SKM-1 treated with dmso at 0.1 percent for 144 hours (cell line): ENCODE data around the gene ANGPTL2.

ENCODE experiments used
- DNase-seq: peaks from one replicate; lab custom pipeline; 2025; ENCODE audit not compliant: unreplicated experiment; lab: John Stamatoyannopoulos, UW

Gene ANGPTL2

DNA sequence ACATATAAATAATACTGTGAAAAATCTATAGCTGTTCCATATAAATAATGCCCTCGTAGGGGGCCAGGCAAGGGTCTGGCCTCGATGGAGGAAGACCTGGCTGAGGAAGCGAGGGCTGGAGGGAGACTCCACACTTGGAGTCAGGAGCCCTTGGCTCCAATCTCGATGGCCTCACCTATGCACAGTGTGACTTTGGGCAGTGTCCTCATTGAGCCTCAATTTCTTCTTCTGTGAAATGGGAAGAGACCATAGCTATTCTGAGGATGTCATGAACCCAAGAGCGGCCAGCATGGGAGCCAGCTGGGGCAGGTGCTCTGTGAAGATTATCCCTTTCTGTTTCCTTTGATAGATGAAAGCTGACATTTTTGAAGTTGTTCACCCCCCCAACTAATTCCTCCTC lies 24.8 kb downstream of the ANGPTL2 start:
- DNase-seq = no peak

DNA sequence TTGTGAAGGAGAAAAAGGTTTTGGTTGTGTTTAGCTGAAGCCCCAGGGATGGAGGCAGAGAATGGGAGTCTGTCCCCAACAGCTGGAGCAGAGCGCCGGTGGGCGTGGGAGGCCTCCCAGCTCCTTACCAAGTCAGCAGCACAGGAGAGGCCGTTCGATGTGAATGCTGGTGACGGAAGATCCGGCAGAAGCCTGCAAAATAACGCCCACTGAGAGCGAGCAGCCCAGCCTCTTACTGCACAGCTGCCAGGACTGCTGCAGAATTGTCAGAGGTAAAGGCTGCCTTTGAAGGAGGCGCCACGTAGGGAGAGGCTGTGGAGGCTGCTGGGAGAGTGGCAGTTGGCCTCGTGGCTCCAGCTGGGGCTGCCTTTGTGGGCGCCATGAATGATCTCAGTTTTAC lies 26.2 kb downstream of the ANGPTL2 start:
- no peak for DNase-seq

DNA sequence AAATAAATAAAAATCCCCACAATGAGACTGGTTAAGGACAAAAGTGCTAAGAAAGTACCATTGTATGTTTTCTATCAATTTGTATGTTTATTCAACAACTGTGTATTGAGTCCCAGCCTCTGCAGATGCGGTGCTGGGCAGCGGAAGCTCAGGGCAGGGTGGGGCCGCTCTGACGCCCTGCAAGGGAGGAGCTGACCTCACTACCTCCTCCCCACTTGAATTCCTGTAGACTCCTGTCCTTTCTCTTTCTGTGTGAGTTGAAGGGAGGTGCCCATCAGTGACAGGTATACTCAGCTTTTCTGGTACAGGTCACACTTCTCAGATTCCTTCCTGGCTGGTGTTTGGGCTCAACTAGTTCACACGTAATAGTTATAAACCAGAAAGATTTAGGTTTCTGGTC lies 27.0 kb downstream of the ANGPTL2 start:
- DNase-seq = no peak

DNA sequence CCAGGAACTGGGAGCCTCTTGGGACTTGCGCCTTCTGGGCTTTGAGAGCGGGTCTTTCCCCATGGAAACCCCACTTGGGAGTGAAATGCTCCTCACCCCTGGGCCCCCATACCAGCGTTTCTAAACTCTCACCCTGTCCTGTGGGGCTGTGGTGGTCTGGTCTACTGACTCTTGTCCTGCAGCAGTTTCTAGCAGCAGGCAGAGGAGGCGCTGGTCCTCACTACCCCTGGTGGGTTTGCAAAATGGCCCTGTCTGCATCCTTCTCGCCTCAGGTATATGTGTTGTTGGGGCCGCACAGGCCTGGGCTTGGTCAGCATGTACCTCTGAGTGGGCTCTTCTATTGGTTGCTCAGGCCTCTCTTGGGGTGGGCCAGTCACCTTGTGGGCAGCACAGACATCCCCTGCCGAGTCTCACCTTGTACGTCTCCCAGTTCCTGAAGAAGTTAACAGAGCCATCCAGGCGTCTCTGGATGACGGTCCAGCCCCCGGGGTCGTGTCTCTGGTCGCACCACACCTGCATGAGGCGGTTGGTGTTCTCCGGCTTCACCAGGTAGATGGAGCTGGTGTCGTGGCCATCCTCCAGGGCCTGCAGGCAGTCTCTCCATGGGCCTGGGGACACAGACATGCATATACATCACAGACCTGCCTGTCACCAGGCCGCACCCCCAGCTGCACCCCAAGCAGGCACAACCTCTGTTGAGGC lies 29.0 kb downstream of the ANGPTL2 start:
- no peak for DNase-seq

DNA sequence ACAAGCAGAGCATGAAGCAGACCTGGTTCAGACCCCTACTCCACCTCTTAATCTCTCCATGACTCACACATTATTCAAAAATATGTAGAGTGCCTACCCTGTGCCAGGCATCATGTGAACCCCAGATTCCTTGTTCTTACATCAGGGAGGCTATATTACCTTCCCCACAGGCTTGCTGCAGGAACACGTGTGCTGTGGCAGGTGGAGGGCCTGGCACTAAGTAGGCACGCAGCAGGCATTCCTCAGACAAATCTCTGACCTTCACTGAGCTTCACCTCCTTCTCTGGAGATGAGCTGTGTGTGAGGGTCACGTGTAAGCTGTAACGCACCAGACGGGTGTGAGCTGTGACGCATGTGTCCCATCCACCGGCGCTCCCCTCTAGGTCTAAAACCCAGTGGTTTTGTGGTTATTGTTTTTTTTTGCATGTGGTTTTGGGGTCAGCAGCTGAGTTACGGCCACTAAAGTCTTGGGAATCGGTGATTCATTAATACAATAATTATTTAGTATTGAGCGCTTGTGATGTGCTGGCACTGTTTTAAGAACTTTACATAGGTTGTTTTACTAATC lies 30.3 kb downstream of the ANGPTL2 start:
- DNase-seq = no peak

DNA sequence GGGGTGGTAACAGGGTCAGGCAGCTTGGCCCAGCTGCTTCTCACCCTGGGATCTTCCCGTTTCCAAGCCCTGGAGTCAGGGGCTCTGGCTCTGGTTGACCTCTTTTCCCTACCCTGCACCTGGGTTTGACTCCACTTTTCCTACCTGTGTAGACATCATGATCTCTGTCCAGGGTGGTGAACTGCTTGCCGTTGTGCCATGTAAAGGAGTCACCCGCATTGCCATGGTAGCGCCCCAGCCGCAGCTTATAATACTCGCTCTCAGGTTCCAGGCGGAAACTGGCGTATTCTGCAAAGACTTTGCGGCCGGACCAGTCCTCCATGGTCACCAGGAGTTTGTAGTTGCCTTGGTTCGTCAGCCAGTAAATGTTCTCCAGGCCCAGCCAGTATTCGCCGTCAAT lies 30.9 kb downstream of the ANGPTL2 start:
- DNase-seq = no peak

DNA sequence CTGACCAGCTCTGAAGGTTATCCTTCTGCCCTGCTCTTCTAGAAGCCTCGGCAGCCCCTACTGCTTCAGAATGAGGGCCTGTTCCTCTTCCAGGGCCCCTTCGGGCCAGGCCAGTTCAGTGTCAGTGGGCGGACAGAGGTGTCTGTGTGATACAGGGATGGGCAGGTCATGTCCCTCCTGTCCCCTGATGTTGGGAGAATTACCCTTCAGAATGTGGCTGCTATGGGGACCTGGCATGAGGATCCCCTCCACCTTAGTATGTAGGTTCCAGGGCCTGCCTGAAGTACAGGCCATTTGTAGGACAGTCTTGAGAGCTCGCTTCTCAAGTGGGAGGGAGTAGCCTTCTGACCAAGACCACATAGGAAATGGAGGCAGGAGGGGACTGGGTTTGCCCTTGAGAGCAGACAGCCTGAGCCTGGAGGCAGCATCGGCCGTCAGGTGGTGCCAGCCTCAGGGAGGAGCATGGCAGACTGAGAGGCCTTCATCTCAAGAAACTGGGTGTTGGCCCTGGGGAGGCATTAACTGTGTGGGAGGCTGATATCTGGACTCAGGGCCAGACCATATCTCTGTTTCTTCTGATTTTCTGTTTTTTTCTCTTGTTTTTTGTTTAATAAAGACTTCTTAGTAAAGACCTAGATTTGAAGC lies 32.0 kb downstream of the ANGPTL2 start:
- no peak for DNase-seq

DNA sequence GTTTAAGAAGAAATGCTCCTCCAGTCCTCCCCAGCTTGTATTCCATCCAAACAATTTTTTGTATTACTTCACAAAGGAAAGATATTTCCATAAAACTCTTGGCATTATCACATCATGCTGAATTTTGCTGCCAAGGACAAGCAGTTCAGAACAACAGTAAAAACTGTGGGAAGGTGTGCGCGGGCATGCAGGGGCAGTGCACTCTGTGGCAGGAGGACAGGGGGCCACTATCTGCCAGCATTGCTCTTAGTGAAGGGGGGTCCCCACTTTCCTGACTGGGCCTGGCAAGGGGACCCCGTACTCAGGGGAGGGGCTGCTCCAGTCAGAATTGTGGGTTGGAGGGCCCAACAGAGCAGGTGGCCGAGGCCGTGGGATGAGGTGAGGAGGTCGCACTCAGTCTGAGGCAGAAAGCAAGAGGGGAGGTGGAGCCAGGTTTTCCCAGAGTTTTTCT lies 32.8 kb downstream of the ANGPTL2 start:
- DNase-seq = no peak

DNA sequence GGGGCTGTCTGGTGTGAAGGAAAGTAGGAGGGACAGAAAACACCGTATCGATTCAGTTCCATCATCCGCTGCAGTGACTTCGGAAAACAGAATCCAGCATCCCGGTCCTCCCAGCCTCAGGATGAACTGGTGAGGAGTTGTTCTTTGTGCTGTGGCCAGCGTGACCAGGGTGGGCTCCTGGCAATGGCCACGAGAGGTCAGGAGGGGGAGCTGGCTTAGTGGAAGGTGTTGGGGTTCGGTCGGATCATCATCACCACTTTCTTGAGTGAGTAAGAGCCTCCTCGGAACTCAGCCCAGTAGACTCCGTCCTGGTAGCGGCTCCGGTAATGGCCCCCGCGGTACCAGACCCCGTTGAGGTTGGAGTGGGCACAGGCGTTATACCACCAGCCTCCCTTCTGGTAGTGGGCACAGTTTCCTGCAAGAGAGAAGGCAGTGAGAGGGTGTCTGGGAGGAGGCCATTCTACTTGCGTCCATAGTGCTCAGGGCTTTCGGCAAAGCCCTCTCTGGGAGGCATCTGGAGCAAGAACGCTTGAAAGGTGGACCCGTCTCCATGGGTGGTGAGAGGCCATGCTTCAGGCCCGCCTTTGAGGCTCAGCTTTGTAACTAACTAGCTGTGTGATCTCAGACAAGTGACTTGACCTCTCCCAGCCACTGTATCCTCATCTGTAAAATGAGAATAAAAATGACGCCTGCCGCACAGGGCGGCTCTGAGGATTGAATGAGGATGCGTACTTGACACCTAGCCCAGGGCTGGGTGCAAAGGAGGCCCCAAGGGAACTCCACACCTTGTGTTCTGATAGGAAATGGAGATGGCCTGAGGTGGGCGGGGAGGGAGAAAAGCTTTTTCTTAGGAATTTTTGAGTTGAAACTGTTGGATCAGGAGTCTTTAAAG lies 33.5 kb downstream of the ANGPTL2 start:
- no peak for DNase-seq

DNA sequence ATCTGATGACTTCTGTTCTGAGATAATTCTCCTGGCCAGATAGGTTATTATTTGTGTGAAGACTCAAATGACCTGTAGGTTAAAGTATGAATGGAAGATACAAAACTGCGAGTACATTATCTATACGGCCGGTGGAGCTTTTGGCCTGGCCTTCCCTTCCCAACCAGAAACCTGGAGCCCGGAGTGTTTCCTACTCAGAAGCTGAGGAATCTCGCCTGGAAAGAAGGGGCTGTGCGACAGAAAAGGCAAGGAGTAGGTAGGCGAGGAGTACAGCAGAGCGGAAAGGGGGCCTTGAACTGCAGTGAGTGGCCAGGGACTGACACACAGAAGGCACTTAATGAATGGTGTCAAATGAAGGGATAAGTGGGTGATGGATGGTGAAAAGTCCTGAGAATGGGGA lies 34.6 kb downstream of the ANGPTL2 start:
- no peak for DNase-seq

DNA sequence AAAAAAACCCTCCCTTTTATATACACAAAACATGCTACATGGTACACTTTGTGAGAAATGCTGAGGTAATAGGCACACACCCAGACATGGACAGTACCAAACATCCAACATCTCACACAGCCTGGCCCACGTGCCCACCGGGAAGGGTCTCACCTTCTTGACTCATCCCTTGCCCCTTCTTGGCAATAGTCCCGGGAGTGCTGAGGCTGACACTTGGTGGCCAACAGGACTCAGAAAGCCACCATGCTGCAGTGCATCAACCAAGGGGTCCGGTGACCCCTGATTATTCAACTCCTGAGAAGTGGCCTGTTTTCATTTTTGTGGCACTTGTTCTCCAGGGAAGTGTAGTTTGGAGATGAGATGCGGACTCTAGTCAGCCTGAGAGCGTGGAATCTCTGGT lies 35.0 kb downstream of the ANGPTL2 start:
- DNase-seq = no peak

DNA sequence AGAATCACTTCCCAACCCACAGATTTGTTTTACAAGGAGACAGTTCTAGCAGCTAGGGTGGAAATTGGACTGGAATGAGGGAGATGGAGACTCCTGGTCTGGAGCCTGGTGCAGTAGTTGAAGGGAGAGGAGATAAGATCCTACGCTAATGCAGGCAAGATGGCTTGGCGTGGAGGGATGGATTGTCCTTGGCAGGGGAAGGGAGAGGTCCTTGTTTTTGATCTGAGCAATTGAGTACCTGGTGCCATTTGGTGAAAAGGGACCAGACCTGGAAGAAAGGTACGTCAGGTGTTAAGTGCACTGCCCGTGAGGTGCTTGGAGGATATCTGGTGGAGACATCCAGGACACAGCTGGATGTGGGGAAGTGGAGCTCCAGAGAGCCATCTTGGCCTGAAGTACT lies 35.7 kb downstream of the ANGPTL2 start:
- DNase-seq = no peak

DNA sequence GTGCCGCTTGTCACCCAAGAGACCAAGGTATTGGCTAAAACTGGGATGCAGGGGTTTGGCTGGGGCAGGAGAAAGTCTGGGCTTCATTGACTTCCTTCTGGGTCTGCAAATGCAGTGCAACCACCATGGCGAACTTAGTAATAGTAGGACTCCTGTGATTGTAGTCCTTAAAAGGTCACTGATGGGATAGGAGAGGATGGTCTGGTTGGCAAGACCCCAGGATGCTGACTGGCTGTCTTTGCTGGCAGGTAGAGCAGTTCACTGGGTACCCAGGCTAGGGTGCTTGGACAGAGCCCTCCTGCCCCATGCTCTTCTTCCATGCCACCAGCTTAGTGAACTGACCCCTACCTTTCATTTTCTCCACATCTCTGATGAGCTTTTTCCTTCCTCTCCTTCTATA lies 37.2 kb downstream of the ANGPTL2 start:
- no peak for DNase-seq

DNA sequence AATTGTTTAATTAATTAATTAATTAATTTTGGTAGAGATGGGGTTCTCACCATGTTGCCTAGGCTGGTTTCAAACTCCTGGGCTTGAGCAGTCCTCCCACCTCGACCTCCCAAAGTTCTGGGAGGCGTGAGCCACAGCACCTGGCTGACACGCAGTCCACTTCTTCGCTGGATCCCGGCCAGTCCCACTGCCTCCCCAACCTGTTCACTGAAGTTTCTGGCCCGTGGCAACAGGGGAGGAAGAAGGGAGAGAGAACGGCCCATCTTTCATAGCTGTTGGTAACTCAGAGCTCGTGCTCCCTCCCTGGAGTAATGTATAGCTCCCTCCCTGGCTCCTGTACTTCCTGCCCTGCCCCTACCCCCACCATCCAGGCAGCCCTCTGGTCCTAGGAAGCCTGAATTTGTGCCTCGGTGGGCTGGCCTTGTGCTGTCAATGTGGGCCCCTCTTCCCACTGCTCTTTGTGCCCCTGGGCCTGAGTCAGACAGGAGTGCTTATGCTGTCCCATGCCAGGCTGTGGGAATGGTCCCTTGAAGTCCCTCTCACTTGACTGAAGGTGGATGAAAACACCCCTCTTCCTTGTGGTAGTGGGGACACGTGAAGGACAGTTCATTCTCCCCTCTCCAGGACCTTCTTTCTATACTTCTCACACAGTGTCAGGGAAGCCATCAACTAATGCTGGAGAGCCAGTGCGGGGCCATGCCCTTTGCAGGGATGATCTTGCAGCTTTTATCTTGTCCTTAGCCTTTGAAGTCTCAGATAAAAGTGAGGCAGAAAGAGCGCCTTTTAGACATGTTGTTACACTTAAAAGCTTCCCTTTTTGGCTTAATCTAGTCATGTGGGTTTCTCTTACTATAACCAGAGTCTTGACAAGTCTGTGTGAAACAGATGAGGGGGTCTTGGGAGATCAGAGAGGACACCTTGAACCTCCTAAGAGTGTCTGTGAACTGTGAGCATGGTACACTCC lies 38.1 kb downstream of the ANGPTL2 start:
- no peak for DNase-seq

DNA sequence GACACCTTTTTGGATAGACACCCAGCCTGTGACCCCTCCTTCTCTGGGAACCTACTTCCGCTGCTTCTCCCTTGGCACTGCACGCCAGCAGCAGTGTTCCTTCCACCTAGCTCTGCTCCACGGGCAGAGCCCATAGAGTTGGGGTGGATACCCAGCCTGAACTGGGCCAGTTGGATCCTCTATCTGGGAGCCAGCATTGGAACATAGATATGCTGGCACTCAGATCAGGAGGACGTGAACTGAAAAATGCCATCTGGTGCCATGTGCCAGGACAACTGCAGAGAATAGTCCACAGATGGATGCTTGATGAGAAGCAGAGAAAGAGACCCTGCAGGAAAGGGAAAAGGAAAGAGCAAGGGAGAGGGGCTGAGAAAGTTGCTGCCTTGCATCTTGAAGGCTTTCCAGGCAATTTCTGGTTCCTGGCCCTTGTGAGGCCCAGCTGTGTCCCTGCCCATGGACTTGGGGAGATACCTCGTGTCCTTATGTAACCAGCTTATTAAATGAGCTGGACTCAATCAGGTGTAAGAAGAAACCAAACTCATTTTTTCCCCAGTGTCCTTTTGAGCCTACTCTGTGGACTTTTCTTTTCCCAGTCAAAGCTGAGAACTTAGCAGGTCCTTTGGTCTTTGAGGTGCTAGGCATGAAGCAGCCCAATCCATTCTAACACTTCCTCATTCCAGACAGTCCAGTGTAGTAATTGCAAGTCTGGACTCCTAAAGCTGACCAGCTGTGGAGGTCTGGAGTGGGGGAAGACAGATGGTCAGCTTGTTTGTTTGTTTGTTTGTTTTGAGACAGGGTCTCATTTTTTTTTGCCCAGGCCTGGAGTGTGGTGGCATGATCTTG lies 39.1 kb downstream of the ANGPTL2 start:
- no peak for DNase-seq

DNA sequence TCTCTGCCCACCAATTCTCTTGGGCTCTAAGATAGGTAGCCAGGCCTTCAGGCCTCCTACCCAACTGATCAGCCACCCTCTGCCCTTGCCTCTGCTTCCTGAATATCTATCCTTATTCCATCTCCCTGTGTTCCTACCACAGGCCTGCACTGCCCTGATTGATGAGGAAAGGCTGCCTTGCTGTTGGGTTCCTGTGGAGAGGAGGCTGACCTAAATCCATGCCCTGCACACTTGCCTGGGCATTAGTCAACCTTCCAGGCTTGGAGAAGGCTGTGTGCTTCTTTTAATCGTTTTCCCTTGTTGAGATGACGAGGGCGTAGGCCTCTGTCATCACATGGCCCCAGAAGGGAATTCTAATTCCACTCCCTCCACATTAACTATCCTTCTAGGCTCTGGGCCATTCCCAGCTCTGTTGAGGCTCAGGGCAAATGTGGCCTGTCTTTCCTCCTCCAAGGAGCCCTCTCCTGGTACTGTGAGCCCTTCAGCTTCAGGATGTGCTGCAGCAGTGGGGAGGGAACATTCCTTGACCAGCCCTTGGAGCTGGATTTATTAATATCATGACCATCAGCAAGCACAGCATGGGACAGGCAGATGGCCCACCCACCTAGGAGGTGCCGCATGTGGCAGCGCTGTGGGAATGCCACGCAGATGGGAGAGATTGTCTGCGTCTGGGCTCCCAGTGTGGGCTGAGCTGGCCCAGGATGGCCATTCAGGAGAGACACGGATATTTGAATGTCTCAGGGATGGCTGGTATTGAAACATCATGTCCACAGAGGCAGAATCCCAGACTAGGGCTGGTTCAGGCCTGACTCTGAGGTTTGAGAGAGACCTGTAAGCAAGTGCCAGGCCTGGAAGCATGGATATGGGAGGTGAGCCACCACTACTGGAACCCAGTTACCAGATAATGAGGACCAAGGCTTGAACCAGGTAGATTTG lies 40.9 kb downstream of the ANGPTL2 start:
- DNase-seq = no peak

DNA sequence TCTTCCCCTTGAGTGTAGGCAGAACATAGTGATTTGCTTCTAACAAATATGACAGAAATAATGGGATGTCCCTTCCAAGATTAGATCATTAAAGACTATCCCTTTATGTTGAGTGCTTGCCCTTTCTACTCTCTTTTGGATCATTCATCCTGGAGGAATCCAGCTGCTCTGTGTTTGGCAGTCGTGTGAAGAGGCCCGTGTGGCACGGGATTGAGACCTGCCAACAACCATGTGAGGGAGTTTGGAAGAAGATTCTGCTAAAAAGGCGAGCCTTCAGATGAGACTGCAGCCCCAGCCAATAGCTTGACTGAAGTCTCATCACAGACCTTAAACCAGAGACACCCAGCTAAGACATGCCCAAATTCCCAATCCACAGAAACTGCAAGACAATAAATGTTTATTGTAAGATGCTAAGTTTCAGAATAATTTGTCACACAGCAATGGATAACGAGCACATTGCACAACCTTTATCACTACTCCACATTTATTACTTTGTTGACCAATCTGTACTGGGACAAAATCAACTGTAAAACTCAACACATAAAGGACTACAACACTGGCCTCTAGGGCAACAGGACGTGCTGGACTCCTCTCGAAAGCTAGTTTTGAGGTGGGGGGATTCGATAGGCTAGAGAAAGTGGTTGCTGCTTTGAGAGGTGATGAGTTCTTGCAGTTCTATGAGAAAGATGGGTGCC lies 42.8 kb downstream of the ANGPTL2 start:
- DNase-seq = no peak

DNA sequence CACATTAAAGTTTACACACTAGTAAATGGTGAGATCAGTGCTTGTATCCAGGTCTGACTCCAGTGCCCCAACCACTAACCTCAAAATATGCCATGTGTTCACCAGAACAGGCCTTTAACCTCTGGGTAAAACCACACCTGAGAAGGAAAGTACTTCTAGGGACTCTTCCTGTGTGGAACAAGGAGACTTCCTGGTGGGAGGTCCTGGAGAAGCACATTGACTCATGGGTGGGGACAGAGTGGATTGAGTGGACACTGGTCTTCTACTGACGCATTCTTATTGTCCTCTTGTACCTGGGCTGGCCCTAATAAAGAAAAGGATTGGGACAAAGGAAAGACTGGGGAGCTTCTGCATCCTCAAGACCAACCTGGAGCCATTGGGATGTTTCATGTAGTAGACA lies 43.4 kb downstream of the ANGPTL2 start:
- no peak for DNase-seq
